ENCODE results near the gene CELF2.
A peak's percentile ranks its signal among the peaks of the same experiment; 100 is the strongest.

Gene CELF2

GRCh38 chr10:11255156-11255555 lies 237.5 kb downstream of the CELF2 start:
- DNase-seq = no peak

- no peak for DNase-seq
These were observed 238.2 kb downstream of the CELF2 start for GRCh38 chr10:11255796-11256444.

DNA sequence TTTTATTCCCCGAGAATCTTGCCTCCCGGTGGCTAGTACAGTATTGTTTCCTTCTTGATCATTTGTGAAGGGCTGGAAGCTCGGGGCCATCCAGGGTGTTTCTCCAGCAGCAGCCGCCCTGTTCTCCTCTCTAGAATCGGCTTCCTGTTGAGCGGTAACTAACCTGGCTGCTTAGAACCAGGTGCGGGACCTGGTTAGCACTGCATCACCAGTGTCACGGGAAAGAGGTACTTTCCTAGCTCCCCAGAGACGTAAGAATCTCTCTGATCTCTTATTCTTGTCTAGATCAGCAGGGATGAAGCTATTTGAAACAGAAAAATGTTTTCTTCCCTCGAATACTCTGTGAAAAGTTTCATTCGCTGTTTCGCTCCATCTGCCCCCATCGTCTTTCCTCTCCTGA lies 239.2 kb downstream of the CELF2 start:
- no peak for DNase-seq

DNA sequence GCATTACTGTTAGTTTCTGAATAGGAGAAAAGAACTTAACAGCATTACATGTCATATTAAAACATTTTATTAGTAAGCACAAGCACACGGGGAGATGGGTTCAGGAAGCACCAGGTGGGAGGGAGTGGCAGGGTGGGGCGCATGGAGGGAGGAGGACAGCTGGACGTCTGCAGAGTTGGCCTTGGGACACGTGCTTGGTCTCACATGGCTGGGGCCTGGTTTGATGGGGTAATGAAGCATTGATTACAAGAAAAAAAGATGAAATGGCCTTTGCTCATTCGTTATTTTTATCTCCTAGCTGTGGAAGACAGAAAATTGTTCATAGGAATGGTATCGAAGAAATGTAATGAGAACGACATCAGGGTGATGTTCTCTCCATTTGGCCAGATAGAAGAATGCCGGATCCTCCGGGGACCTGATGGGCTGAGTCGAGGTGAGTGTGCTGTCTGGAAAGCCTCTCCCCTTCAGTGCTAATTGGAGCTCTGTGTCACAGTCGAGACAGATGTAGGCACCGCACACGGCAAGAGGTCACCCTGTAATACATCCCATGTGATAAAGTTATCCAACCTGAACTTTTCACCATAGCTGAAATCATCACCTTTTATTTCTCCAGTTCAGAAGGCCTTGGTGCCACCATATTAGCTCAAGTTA lies 239.9 kb downstream of the CELF2 start:
- DNase-seq = no peak

GRCh38 chr10:11260170-11260569 lies 242.5 kb downstream of the CELF2 start:
- no peak for DNase-seq

- no peak for DNase-seq
These were observed 243.5 kb downstream of the CELF2 start for GRCh38 chr10:11261143-11261542.

DNA sequence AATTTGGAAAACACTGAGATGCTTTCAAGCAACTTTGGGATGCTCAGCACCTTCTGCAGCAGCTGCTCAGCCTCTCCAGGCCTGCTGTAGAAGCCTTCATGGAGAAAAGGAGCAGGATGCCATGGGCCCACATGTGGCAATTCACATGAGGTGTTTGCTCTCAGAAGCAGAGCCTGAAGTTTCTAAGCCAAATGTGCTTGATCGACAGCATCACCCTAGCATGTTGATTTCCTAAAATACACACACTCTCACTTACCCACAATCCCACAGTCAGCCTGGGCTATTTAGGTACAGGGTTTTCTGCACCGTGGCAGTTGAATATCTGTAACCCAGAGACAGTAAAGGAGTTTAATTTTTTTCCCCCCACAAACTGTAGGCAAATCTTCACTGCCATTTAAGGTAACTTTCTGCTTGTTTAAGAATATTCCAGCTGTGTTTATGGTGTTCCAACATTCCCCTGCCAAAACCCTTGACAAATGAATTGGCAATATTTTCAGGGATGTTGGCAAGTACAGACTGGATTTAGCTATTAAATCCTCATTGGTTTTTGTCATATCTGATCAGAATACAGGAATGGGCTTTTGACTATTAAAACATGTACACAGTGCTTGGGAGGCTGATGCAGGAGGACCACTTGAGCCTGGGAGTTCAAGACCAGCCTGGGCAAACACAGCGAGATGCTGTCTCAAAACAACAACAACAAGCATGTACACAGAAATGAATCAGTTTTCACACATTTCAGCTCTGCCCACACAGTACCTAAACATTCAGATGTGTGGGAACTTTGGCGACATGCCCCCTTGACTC lies 244.2 kb downstream of the CELF2 start:
- no peak for DNase-seq

DNA sequence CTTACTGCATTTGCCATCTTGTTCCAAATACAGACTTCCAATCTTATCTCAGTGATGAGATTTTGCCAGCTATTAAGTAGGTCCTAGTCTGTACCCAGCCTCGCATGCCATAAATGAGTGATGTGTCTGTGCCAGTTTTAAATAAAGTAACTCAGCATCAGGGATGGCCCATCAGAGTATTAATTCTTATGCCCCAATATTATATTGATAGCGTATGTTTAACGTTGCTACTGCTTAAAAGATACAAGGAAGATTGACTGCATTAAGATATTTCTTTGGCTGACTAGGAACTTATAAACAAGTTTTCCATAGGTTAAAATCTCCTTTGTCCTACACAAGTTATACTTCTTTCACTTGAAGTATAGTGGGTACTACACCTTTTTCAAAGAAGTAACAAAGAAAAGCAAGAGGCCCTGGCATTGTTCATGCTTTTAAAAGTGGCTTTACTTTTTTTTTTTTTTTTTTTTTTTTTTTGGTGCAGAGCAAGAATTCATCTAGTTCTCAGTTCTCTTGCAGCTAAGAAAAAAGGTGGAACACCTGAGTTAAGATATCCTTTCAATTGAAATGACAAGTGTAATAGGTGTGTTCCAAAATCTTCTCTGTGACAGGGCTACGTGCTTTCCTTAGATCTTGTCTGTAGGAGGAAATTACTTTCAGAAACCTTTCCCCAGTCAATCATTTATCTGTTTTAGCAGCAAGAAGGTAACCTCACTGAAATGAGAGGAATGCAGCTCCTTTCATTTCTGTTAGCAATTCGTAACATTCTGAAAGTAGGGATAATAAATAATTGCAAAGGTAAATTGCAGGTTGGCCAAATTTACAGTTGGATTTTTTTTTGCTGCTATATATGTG lies 245.0 kb downstream of the CELF2 start:
- no peak for DNase-seq

DNA sequence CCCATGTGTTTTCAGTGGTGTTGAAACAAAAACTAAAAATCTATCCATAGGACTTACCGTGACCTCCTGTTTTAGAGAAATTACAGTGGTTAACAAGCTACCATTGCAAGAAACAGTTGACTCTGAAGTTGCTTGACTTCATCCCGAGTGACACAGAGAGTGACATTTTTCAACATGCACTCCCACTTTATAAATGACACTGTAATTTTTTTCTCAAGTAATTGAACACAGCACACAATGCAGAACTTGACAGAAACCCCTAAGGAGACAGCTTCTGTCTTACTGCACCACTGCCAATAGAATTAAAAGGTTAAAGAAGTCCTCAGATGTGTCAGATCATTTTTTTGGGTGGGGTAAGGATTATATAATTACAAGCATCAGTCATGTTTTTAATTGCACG lies 246.1 kb downstream of the CELF2 start:
- DNase-seq = no peak

DNA sequence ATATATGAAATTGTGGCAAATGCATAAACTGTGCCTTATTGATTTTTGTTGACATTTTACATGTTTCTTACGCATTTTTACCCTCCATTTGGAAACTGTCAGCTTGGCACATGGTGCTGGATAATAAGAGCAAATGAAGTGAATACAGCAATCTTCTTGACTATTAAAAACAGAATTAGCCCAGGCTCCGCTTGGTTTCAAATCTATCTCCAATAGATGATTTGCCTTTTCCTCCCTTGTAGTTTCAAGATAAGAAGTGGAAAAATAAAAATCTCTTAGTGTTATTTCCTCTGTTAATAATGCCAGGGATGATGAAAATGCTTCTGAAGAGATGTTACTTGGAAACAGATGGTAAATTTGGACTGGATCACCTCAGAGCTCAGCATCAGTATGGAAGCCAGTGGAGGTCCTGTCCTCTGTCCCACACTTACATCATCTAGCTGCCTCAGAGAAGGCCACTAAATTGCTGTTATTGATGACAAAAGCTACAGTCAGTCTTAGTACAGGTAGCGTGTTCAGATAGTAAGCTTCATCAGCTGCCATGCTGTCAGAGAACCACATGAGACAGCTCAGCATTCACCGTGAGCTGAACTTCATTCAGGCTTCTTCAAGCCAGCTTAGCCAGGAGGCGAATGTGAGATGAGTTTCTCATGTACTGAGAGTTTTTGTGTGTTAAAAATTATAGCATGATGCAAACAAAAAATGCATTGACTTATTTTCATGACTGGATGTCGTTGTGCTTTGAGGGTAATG lies 246.8 kb downstream of the CELF2 start:
- DNase-seq = no peak

GRCh38 chr10:11265484-11265883 lies 247.8 kb downstream of the CELF2 start:
- no peak for DNase-seq

DNA sequence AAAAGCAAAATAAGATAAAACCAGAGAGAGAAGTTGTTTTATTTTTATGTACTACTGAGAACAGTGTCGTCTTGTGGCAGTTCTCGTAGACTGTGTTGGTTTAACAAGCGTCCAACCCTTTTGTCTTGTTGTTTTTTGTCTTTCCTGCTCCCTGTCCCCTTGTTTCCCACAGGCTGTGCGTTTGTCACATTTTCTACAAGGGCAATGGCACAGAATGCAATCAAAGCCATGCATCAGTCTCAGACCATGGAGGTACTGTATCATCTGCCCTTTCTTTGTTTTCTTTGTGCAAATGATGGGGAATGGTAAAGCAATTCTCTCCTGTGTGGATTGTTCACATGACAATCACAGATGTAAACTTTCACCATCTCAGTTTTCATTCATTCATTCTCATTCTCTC lies 248.8 kb downstream of the CELF2 start:
- DNase-seq = no peak

GRCh38 chr10:11270135-11270857 lies 252.6 kb downstream of the CELF2 start:
- DNase-seq = peak; percentile 77

GRCh38 chr10:11270858-11271179 lies 253.1 kb downstream of the CELF2 start:
- DNase-seq = no peak

- DNase-seq = no peak
These were observed 255.3 kb downstream of the CELF2 start for GRCh38 chr10:11272915-11273389.

DNA sequence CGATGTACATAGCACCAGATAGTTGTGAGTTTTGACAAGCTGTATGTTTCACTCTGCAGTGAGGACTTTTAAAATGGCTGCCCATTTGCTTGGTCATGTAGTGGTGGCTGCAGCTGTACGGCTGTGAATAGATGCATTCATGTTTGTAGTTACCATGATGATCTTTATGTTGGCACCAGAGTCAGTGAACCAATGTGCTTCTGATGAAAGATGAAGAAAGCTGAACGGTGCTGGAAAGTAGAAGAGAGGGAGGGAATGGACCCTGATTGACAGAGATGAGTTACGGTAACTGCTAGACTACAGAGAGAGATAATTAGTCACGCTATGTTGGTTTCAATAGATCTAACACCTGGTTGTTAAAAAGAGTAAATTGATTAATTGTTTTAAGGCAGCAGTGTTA lies 256.8 kb downstream of the CELF2 start:
- no peak for DNase-seq

GRCh38 chr10:11275651-11276050 lies 258.0 kb downstream of the CELF2 start:
- no peak for DNase-seq

- no peak for DNase-seq
These were observed 258.8 kb downstream of the CELF2 start for GRCh38 chr10:11276449-11276990.

DNA sequence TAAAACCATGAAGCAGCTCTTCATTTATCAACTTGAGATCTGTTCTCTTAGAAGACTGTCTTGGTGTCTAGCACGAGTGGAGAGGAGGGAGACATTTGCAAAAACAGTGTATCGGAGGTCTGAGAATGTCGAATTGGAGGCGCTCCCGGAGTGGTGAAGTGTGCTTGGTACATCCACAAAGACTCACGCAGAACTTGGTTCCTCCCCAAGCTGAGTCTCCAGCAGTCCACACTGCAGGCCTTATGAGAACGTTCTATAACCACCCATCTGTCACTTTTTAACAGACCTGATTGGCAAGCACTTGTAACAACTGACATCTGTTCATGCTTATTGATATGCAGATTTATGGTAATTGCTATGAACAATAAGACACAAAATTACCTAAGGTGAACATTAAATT lies 261.6 kb downstream of the CELF2 start:
- DNase-seq = no peak

- DNase-seq = no peak
These were observed 262.7 kb downstream of the CELF2 start for GRCh38 chr10:11280187-11280932.

DNA sequence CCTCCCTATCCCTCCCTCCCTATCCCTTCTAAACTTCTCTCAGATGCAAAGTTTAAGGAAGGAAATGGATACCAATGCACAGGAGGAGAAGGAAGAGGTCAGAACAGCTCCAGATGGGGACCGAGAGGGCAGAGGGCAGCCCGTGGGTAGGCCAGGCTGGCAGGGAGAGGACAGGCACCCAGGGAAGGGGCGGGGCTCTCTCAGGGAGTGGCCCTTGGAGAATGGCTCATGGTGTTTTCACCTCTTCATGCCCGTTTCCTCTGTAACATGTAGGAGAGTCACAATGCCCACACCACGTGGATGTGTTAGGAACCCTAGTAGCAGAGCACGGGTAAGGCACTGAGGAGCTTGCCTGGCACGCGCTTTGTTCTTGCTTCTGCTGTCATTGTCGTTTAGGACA lies 264.5 kb downstream of the CELF2 start:
- no peak for DNase-seq
